PFSK-1 (cell line): ENCODE data around the gene SPHK2.

ENCODE experiments used
- POLR2AphosphoS5 ChIP-seq: IDR thresholded peaks from 2 replicates; pipeline ENCODE4 v1.6.1; 2012; ENCODE audit warnings: low read depth, mild to moderate bottlenecking, control low read depth, low read length, moderate library complexity
- SIN3A ChIP-seq: IDR thresholded peaks from 2 replicates; pipeline ENCODE4 v1.6.1; 2012; ENCODE audit warnings: mild to moderate bottlenecking, low read length, moderate library complexity, borderline replicate concordance; ENCODE audit not compliant: insufficient read depth

- TF ChIP-seq POLR2AphosphoS5 (no peak), SIN3A (no peak)
Observed at GRCh38 chr19:48596237-48596636, 23.1 kb upstream of the SPHK2 start.
